Panc1 (cell line): Measurements from ENCODE around the gene SGMS1.

ENCODE experiments used
- POLR2AphosphoS5 ChIP-seq: IDR thresholded peaks from 2 replicates; pipeline ENCODE4 v1.6.1; 2012; ENCODE audit warnings: mild to moderate bottlenecking, low read depth, low read length, moderate library complexity
- TCF7L2 ChIP-seq: IDR thresholded peaks from 2 replicates; pipeline ENCODE4 v1.6.1; 2011; ENCODE audit warnings: mild to moderate bottlenecking, low read depth, low read length, inconsistent platforms
- TF ChIP-seq, protein P1 (sequence below): fragments of 450-650 bp; IDR thresholded peaks from 2 replicates; pipeline ENCODE4 v1.5.1; 2017; ENCODE audit warnings: mild to moderate bottlenecking
- TF ChIP-seq, protein P2 (sequence below), 2 experiments: IDR thresholded peaks; 2 replicates each; pipeline ENCODE4 v1.6.1; 2011 to 2012; ENCODE audit warnings: low read depth in 2 of 2, control low read depth in 1 of 2, low read length in 1 of 2, mild to moderate bottlenecking in 1 of 2, moderate library complexity in 1 of 2; ENCODE audit not compliant: insufficient read depth in 1 of 2

DNA sequence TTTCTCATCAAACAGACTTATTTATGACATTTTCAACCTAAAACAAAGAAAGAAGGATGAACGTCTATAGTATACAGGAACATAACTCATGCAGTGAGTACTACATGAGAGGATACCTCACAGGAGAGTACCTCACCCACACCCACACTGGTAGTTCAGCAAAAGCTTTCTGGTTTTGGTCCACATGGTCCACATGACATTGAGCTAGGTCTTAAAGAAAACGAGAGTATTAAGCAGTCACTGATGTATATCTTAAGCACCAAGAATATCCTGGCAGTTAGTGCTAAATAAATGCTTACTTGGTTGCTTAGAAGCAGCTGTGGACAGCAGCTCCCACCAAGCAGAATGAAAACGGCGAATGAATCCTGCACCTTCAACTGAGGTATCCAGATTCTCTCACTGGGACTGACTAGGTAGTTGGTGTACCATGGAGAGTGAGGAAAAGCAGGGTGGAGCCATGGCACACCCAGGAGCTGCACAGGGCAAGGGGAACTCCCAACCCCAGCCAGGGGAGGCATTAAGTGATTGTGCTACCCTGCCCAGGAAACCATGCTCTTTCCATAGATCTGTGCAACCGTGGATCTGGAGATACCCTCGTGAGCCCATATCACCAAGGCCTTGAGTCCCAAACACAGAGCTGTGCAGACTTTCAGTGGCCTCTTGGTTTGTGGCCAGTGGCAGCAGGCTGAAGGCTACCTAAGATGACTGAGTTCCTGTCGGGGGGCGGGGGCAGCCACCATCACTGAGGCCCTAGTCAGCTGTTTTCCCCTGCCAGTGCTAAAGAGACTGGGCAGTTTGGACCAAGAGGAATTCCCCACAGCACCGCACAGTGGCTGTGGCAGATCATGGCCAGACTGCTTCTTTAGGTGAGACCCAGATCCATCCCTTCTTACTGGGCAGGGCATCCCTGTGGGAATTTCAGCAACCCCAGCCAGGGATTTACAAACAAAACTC lies 143.4 kb downstream of the SGMS1 start:
- TF ChIP-seq, protein P1, sequence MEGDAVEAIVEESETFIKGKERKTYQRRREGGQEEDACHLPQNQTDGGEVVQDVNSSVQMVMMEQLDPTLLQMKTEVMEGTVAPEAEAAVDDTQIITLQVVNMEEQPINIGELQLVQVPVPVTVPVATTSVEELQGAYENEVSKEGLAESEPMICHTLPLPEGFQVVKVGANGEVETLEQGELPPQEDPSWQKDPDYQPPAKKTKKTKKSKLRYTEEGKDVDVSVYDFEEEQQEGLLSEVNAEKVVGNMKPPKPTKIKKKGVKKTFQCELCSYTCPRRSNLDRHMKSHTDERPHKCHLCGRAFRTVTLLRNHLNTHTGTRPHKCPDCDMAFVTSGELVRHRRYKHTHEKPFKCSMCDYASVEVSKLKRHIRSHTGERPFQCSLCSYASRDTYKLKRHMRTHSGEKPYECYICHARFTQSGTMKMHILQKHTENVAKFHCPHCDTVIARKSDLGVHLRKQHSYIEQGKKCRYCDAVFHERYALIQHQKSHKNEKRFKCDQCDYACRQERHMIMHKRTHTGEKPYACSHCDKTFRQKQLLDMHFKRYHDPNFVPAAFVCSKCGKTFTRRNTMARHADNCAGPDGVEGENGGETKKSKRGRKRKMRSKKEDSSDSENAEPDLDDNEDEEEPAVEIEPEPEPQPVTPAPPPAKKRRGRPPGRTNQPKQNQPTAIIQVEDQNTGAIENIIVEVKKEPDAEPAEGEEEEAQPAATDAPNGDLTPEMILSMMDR, result no peak
- no peak for TF ChIP-seq POLR2AphosphoS5
- TF ChIP-seq TCF7L2, result no peak
- TF ChIP-seq, protein P2, sequence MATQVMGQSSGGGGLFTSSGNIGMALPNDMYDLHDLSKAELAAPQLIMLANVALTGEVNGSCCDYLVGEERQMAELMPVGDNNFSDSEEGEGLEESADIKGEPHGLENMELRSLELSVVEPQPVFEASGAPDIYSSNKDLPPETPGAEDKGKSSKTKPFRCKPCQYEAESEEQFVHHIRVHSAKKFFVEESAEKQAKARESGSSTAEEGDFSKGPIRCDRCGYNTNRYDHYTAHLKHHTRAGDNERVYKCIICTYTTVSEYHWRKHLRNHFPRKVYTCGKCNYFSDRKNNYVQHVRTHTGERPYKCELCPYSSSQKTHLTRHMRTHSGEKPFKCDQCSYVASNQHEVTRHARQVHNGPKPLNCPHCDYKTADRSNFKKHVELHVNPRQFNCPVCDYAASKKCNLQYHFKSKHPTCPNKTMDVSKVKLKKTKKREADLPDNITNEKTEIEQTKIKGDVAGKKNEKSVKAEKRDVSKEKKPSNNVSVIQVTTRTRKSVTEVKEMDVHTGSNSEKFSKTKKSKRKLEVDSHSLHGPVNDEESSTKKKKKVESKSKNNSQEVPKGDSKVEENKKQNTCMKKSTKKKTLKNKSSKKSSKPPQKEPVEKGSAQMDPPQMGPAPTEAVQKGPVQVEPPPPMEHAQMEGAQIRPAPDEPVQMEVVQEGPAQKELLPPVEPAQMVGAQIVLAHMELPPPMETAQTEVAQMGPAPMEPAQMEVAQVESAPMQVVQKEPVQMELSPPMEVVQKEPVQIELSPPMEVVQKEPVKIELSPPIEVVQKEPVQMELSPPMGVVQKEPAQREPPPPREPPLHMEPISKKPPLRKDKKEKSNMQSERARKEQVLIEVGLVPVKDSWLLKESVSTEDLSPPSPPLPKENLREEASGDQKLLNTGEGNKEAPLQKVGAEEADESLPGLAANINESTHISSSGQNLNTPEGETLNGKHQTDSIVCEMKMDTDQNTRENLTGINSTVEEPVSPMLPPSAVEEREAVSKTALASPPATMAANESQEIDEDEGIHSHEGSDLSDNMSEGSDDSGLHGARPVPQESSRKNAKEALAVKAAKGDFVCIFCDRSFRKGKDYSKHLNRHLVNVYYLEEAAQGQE (IDR thresholded peaks at IDR 0.05; ENCODE audit: insufficient read depth in 1 of 2, low read depth in 2 of 2, low read length in 1 of 2), result no peak
